Measurements from ENCODE around the gene TOGARAM1.
A peak's percentile ranks its signal among the peaks of the same experiment; 100 is the strongest.
"Not testable (repeated sequence)": the region's sequence is repeated elsewhere in the genome, so short reads cannot be mapped to it uniquely, and the experiment has no call there.

The TOGARAM1 gene

DNA sequence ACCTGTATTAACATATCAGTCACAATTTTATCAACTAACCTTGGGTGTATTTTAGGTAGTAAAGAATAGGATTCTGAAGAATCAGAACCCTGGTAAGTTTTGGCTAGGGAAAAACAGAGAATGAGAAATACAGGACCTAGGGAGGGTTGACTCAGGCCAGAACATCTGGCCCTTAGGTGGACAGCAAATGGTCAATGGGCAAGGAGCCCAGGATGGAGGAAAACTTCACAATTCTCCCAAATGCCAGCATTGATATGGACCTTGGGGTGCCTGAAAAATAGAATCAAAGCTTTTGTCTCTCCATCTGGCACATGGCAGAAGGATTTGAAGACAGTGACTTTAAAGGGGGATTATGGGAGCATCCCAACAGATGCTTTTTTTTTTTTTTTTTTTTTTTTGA lies 89.2 kb downstream of the TOGARAM1 start:
- no peak for DNase-seq

GRCh38 chr14:45051896-45052295 lies 89.9 kb downstream of the TOGARAM1 start:
- DNase-seq: no peak

DNA sequence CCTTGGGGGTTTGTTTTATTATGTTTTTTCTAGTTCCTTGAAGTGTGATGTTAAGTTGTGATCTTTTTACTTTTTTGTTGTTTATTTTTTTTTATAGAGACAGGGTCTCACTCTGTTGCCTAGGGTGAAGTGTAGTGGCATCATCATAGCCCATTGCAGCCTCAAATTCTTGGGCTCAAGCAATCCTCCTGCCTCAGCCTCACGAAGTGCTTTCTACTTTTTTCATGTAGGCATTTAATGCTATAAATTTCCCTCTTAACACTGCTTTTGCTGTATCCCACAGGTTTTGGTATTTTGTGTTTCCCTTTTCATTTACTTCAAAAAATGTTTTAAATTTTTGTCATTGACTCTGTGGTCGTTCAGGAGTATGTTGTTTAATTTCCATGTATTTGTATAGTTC lies 95.4 kb downstream of the TOGARAM1 start:
- DNase-seq: no peak

GRCh38 chr14:45057881-45058364 lies 95.9 kb downstream of the TOGARAM1 start:
- DNase-seq: no peak

- DNase-seq: no peak
Measured at GRCh38 chr14:45060551-45060950, 98.6 kb downstream of the TOGARAM1 start.

DNA sequence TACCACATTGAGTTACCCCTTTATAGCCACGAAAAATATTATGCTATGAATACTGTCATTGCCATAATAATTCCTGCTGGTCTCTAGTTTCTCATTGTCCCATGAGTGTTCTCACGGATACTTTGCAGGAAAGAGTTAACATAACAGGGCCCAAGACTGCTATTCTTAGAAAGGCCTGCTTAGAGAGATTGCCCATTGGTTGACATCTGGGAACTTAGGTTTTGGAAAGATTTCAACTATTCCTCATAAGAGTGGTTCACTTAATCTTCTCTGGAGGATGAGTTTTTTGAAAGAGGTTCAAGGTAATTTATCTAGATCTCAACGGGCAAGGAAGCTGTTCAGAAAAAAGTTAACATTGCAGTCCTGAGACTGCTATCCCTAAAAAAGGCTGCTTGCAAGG lies 103.5 kb downstream of the TOGARAM1 start:
- DNase-seq: no peak

DNA sequence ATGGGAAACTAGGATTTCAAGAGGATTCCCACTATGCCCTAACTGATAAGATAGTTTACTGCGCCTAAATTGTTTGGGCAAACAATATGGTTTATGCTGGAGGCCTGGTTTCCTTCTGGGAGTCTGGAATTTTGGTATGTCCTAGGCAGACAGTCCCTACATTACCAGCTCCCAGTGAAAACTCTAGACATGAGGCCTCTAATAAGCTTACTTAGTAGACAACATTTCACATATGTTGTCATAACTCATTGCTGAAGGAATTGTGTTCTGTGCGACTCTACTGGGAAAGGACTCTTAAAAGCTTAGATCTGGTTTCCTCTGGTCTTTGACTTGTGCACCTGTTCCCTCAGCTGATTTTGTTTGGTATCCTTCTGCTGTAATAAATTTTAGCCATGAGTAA lies 104.0 kb downstream of the TOGARAM1 start:
- DNase-seq: no peak

- DNase-seq: no peak
Measured at GRCh38 chr14:45066667-45067066, 104.7 kb downstream of the TOGARAM1 start.

- no peak for DNase-seq
Measured at GRCh38 chr14:45068396-45068795, 106.4 kb downstream of the TOGARAM1 start.

DNA sequence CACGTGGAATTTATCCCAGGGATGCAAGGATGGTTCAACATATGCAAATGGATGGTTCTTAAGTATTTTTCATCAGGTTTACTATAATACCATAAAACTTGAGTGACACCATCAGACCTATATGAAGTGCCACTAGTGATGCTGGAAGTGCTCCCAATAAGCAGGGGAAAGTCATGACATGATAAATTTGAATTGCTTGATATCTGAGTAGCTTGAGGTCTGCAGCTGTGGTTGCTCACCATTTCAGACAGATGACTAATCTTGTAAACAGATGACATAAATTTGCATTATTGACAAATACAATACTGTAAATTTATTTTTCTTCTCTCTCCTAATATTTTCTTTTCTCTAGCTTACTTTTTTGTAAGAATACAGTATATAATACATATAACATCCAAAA lies 108.2 kb downstream of the TOGARAM1 start:
- no peak for DNase-seq

GRCh38 chr14:45072126-45072525 lies 110.1 kb downstream of the TOGARAM1 start:
- DNase-seq: no peak

- no peak for DNase-seq
Measured at GRCh38 chr14:45073231-45073879, 111.4 kb downstream of the TOGARAM1 start.

- no peak for DNase-seq
Measured at GRCh38 chr14:45078323-45078722, 116.3 kb downstream of the TOGARAM1 start.

DNA sequence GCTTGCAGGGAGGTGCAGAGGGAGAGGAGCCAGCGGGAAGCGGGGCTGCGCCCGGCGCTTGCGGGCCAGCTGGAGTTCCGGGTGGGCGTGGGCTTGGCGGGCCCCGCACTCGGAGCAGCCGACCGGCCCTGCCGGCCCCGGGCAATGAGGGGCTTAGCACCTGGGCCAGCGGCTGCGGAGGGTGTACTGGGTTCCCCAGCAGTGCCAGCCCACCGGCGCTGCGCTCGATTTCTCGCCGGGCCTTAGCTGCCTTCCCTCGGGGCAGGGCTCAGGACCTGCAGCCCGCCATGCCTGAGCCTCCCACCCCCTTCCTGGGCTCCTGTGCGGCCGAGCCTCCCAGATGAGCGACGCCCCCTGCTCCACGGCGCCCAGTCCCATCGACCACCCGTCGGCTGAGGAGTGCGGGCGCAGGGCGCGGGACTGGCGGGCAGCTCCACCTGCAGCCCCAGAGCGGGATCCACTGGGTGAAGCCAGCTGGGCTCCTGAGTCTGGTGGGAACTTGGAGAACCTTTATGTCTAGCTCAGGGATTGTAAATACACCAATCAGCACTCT lies 118.5 kb downstream of the TOGARAM1 start:
- DNase-seq: not testable (repeated sequence)

DNA sequence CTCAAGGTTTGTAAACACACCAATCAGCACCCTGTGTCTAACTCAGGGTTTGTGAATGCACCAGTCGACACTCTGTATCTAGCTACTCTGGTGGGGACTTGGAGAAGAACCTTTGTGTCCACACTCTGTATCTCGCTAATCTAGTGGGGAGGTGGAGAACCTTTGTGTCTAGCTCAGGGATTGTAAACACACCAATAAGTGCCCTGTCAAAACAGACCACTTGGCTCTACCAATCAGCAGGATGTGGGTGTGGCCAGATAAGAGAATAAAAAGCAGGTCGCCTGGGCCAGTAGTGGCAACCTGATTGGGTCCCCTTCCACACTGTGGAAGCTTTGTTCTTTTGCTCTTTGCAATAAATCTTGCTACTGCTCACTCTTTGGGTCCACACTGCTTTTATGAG lies 119.1 kb downstream of the TOGARAM1 start:
- not testable (repeated sequence) for DNase-seq

GRCh38 chr14:45082420-45082819 lies 120.4 kb downstream of the TOGARAM1 start:
- DNase-seq: no peak

DNA sequence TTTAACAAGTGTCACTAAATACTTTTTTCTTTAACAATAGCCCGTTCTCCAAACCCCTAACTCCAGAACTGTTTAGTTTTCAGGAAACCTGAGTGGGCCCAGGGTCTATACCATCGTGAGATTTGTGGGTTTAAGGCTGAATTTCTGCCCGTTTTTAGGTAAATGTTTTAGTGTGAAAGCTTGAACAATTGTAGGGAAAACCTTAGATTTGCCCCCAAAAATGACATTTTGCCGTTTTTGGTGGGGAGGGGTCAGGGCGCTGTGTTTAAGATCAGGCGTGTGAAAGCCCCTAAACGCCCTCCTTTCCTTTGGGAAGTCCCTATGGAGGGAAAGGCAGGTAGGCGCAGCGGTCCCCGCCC lies 121.6 kb downstream of the TOGARAM1 start:
- no peak for DNase-seq

GRCh38 chr14:45083976-45084722 lies 122.2 kb downstream of the TOGARAM1 start, which contains the start of gene PRPF39:
TSS of gene PRPF39 (plus strand) at chr14:45084116. CDS start at chr14:45095240, 11,124 bp downstream.
- peak; percentile 80 for DNase-seq

GRCh38 chr14:45084946-45085346 lies 123.0 kb downstream of the TOGARAM1 start:
- DNase-seq: no peak

DNA sequence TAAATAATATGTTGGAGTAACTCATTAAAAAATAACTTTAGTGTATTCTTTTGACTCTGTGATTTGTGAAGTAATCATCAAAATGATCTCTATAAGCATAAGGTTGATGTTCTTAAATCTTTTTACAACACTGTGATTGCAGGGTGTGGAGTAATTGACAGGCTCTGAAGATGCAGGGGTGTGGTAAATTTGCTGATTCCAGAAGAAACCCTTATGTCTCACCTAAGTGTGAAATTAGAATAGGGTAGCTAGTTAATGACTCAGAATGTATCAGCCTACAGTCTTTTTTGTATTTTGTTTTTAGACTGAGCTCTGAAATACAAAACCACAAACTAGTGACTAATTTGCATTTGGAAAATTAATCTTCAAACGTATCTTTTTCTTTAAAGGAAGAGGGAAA lies 127.8 kb downstream of the TOGARAM1 start:
- no peak for DNase-seq

GRCh38 chr14:45091710-45092109 lies 129.7 kb downstream of the TOGARAM1 start:
- DNase-seq: no peak

- no peak for DNase-seq
Measured at GRCh38 chr14:45094275-45094674, 132.3 kb downstream of the TOGARAM1 start.

DNA sequence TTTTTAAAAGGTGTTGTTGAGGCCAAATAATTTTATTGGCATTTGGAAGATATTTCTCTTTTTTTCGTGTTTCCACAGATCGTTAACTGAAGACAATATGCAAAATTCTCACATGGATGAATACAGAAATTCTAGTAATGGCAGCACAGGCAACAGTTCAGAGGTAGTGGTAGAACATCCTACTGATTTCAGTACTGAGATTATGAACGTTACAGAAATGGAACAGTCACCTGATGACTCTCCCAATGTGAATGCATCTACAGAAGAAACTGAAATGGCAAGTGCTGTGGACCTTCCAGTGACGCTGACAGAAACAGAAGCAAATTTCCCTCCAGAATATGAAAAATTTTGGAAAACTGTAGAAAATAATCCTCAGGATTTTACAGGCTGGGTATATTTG lies 133.2 kb downstream of the TOGARAM1 start:
- DNase-seq: no peak

- DNase-seq: no peak
Measured at GRCh38 chr14:45096218-45096617, 134.2 kb downstream of the TOGARAM1 start.

Measured in NCI-H2029 treated with DMSO at 0.1 percent for 48 hours (cell line).